ENCODE results near the gene FOXS1. TPM values are rescaled to one million over a fixed set of nuclear protein-coding genes. Genes with fewer than 3 reads are reported as not detected.

FOXS1 gene
- total and polyA plus RNA-seq, 5 experiments from 2014 or later, result not detected

DNA sequence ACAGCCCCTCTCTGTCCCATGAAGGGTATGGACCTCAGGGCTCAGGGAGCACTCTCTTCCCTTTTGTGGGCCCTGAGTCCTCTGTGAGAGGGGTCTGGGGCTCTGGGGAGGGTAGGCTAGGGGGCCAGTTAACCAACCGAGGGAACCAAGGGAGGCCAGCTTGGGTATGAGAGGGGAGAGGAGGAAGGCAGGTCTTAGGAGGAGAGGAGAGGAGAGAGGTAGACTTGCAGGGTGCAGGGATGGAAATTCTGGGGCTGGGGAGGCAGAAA, 24.2 kb upstream of the FOXS1 start:
- Mint-ChIP-seq H3K27me3 (peaks cover 11 to 54% (median 27%) of the 10 kb centered on the region in 5 donors), H3K27ac (peak overlapping the region in 4 of 10 donors; percentile 9 to 90 (median 57)), H3K36me3 (peaks cover 2 to 5% (median 4%) of the 10 kb centered on the region in 3 donors), H3K4me1 (peaks cover 6 to 22% (median 16%) of the 10 kb centered on the region in 4 donors), H3K9me3 (no peaks in the 10 kb centered on the region), H3K4me3 (peak overlapping the region; percentile 75 to 96 (median 91))
- DNase-seq (no peak), ATAC-seq (peak in 1 of 2 donors; percentile 23)
- POLR2A ChIA-PET, result no interaction called here

DNA sequence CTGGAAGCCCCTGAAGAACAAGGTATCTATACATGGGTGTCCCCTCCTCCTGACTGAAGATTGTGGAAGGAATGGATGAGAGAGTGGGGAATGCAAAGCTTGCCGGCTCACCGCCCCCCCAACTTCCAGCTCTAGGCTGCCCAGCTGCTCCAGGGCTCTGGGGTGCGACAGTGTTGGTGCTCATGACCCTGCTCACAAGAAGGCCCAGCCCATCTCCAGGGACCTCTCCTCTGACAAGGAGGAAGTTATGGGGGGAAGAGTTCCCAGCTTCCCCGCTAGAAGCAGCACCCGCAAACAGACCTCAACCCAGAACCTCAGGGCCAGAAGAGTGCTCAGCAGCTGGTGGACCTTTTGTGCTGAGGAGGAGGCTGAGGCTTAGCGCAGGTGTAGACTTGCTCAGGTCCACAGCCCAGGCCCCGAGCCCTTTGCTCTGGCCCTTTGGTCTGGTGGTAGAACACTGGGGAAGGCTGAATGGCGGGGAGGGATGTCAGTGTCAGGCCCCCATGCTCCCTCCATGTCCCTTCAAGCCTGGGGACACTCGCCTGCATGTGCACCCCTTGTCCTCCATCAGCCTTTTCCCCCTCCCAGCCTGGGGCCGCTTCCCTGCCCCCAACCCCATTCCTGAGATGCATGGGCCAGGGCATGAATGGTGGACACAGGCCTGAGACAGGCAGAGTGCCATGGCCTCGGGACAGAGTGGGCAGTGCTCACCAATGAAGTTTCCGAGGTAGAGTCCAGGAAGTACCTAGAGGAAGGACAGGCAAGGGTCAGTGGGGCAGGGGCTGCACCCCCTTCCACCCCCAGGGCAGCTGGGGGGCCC, 23.7 kb upstream of the FOXS1 start:
- Mint-ChIP-seq H3K27me3 (peaks cover 11 to 54% (median 27%) of the 10 kb centered on the region in 5 donors), H3K27ac (peak overlapping the region in 2 of 10 donors; percentile 43 to 90), H3K4me3 (peak overlapping the region in 9 of 10 donors; percentile 51 to 93 (median 90)), H3K4me1 (peaks cover 6 to 22% (median 16%) of the 10 kb centered on the region in 4 donors), H3K9me3 (no peaks in the 10 kb centered on the region), H3K36me3 (peaks cover 2 to 5% (median 4%) of the 10 kb centered on the region in 3 donors)
- no peak for ATAC-seq
- POLR2A ChIA-PET, result no interaction called here
- DNase-seq, result no peak

DNA sequence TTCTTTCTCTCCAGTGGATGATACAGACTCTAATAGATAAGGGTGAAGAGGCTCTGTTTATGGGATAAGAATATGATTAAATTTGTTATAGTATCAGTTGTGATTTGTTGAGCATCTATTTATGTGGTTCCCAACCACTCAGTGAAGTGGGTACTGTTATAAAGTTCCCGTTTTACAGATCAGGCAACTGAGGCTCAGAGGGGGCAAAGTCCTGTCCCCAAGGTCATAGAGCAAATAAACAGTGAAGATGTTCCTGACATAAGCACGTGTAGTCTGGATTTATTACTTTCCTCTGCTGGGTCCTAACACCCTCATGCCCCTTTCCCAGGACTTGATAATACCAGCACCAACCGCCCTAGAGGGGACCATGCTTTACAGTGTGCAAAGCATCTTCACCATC, 20.8 kb upstream of the FOXS1 start:
- no peak for ATAC-seq
- Mint-ChIP-seq H3K36me3 (peaks cover 2 to 5% (median 4%) of the 10 kb centered on the region in 3 donors), H3K27ac (no peak overlapping the region), H3K27me3 (peaks cover 9 to 39% (median 20%) of the 10 kb centered on the region in 5 donors), H3K4me3 (no peak overlapping the region), H3K4me1 (peaks cover 11 to 26% (median 18%) of the 10 kb centered on the region in 4 donors), H3K9me3 (no peaks in the 10 kb centered on the region)
- POLR2A ChIA-PET, result no interaction called here
- no peak for DNase-seq

DNA sequence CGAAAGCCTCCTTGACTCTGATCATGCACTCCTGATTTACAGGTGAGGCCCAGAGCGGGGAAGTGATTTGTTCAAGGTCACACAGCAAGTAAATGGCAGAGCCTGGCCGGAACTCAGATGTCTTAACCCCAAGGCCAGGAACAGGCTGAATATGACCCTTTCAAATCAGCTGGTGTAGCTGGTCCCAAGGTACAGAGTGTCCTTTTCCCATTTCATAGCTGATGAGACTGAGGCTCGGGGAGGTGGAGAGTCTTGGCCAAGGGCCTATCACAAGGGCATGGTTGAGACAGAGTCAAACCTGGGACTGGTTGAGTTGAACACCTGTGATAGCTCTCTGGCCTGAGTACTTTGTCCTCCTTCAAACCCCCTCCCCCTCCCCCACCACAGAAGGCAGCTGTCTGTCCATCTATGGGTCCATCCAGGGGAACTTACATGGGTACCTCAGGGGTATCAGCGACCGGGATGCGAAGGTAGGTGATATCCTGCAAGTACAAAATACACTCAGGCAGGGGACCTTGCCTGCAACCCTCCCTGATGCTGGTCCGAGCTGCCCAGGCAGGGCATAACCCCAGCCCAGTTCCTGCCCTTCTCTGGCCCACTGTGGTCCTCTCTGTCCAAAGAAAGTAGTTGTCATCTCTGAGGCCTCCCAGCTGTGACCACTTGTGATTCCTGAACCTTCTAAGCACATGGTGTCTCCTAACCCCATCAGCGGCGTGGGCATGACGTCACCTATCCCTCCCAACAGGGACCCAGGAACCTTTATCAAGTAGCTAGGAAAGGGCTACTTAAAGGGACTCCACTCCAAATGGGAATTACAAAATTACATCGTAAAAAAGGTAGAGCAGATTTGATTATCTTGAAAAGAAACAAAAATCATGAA, 19.4 kb upstream of the FOXS1 start:
- Mint-ChIP-seq H3K4me1 (peaks cover 7 to 25% (median 16%) of the 10 kb centered on the region in 4 donors), H3K9me3 (no peaks in the 10 kb centered on the region), H3K36me3 (peaks cover 0 to 2% (median 2%) of the 10 kb centered on the region in 3 donors), H3K27me3 (peaks cover 1 to 26% (median 13%) of the 10 kb centered on the region in 5 donors), H3K27ac (peak overlapping the region in 1 of 10 donors; percentile 68), H3K4me3 (no peak overlapping the region)
- no peak for ATAC-seq
- DNase-seq, result no peak
- POLR2A ChIA-PET, result no interaction called here

DNA sequence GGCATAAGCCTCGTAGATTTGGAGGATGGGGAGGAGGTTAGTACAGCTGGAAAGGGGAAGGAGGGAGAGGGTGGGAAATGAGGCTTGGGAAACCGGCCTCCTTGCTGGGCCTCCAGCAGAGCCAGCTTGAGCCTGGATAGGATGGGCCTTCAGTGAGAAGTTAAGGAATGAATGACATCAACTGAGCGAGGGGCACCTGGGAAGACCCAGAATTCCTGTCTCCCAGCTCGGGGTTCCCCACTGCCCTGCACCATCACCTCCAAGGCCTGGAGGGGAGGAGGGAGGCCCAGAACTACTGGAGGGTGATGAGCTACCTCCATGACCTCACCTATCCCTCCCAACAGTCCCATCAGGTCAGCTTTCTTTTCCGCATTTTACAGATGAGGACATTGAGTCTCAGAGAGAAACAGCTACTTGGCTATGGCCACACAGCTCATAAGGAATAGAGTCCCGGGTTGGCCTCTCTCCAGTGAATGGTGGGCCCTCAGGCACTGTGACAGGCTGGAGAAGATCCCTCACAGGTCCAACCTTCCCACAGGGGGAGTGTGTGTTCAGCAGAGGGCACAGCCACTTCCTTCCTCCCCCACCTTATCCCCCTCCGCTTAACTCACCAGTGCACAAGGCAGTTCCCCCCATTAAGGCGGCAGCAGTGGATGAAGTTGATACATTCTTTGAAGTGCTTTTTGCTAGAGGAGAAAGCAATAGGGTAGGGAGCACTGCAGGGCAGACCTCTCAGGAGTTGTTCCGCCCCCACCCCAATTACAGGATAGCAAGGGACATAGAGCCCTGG, 18.1 kb upstream of the FOXS1 start:
- no peak for DNase-seq
- H3K4me3 Mint-ChIP-seq, result peak overlapping the region in 1 of 10 donors; percentile 7
- H3K36me3 Mint-ChIP-seq, result no peaks in the 10 kb centered on the region
- no peaks in the 10 kb centered on the region for H3K9me3 Mint-ChIP-seq
- peak overlapping the region in 1 of 10 donors; percentile 72 for H3K27ac Mint-ChIP-seq
- peaks cover 5 to 16% (median 13%) of the 10 kb centered on the region in 4 donors for H3K4me1 Mint-ChIP-seq
- peaks cover 0 to 14% (median 12%) of the 10 kb centered on the region in 5 donors for H3K27me3 Mint-ChIP-seq
- no peak for ATAC-seq
- POLR2A ChIA-PET, result no interaction called here

DNA sequence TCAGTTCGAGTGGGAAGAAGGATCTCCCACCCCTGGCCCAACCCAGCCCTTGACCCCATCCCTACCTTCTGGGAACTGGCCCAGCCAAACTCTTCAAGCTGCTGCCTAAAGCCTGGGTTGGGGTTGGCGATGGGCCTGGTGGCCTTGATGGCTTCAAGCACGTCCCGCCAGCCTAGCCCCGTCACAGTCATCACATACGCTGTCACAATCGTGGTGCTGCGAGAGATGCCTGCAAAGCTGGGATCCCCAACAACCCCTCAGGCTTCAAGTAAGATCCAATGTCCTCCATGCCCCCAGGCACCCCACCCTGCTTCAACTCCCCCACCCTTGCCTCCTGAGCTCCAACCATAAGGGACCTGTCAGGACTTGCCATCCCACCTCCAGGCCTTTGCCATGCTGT, 17.1 kb upstream of the FOXS1 start:
- peaks cover 0 to 14% (median 10%) of the 10 kb centered on the region in 5 donors for H3K27me3 Mint-ChIP-seq
- no peak overlapping the region for H3K27ac Mint-ChIP-seq
- peaks cover 5 to 16% (median 14%) of the 10 kb centered on the region in 4 donors for H3K4me1 Mint-ChIP-seq

DNA sequence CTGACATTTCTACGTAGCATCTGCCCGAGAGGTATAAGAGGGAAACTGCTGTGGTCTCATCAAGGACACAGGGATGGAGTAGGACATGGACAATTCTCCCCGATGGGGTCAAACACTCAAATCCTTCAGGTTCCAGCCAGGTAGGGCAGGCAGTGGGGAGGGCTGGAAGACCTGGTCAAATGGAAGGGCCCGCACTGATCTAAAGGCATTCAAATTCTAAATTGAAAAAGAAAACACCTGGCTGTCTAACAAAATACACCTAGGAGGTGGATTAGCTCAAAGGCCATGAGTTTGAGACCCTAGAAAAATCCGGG, 16.7 kb upstream of the FOXS1 start:
- ATAC-seq (no peak), DNase-seq (no peak)
- Mint-ChIP-seq H3K9me3 (no peaks in the 10 kb centered on the region), H3K4me3 (peak overlapping the region in 9 of 10 donors; percentile 60 to 83 (median 70)), H3K27ac (peak overlapping the region in 2 of 10 donors; percentile 17 to 49), H3K36me3 (no peaks in the 10 kb centered on the region), H3K27me3 (peaks cover 0 to 17% (median 7%) of the 10 kb centered on the region in 5 donors), H3K4me1 (peaks cover 5 to 16% (median 14%) of the 10 kb centered on the region in 4 donors)
- POLR2A ChIA-PET, result interaction anchor here (0.6 kb wide), 1 partner anchor 19 kb away, joined by 3 read pairs; no protein-coding TSS in a partner anchor

More for the DNA sequence above, 17.1 kb upstream of the FOXS1 start:
- POLR2A ChIA-PET, result interaction anchor here (0.6 kb wide), 1 partner anchor 19 kb away, joined by 3 read pairs; no protein-coding TSS in a partner anchor
- no peaks in the 10 kb centered on the region for H3K36me3 Mint-ChIP-seq
- no peak for ATAC-seq
- peak overlapping the region in 4 of 10 donors; percentile 32 to 73 (median 56) for H3K4me3 Mint-ChIP-seq
- H3K9me3 Mint-ChIP-seq, result no peaks in the 10 kb centered on the region
- no peak for DNase-seq

DNA sequence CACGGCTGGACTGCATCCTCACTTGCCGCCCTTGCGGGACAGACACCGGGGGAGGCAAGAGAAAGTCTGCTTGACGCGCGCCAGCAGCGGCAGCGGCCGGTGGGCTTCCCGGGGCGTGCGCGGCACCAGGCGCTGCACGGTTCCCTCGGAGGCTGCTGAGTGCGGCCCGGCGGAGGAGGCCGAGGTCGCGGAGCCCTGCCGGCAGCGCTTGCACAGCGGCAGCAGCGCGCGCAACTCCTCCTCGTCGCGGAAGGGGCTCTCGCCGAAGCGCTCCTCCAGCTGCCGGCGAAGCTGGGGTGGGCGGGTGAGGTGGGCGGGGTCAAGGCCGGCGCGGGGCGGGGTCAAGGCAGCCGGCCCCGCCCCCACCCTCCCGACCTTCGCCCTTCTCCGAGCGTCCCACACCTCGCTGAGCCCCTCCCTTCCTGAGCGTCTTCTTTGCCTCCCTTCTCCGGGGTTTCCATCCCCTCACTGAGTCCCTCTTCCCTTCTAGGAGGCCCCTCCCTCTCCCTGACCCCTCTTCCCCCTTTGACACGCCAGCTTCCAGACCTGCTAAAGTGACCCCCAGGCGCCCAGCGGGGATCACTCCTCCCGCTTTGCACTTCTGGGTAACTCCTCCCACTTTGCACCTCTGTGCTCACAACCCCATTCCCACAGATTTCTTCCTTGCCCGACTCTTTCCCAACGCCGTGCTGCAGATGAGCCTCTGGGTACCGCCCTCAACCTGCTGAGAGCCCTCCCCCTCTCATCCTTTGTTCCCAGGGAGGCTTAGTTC, 16.2 kb upstream of the FOXS1 start:
- Mint-ChIP-seq H3K9me3 (no peaks in the 10 kb centered on the region), H3K4me3 (peak overlapping the region; percentile 42 to 83 (median 68)), H3K27ac (peak overlapping the region in 1 of 10 donors; percentile 17), H3K36me3 (no peaks in the 10 kb centered on the region), H3K4me1 (peaks cover 5 to 16% (median 14%) of the 10 kb centered on the region in 4 donors), H3K27me3 (peaks cover 0 to 17% (median 6%) of the 10 kb centered on the region in 5 donors)
- ATAC-seq (peak; percentile 90 to 96), DNase-seq (peak; percentile 52 to 81 (median 65))
- POLR2A ChIA-PET, result no interaction called here

DNA sequence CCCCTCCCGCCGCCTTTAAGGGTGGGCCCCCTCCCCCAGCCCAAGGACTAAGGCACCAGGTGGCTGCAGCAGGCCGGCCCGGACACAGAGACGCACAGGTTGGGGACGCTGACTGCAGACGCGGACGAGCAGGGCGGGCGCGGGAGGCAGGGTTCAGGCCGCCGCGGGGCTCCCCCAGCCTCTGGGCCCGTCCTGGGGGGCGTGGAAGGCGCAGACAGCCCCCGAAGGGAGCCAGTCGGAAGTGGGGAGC, 15.7 kb upstream of the FOXS1 start:
- H3K36me3 Mint-ChIP-seq, result no peaks in the 10 kb centered on the region
- peak; percentile 57 to 58 for ATAC-seq
- H3K4me1 Mint-ChIP-seq, result peaks cover 5 to 16% (median 14%) of the 10 kb centered on the region in 4 donors

DNA sequence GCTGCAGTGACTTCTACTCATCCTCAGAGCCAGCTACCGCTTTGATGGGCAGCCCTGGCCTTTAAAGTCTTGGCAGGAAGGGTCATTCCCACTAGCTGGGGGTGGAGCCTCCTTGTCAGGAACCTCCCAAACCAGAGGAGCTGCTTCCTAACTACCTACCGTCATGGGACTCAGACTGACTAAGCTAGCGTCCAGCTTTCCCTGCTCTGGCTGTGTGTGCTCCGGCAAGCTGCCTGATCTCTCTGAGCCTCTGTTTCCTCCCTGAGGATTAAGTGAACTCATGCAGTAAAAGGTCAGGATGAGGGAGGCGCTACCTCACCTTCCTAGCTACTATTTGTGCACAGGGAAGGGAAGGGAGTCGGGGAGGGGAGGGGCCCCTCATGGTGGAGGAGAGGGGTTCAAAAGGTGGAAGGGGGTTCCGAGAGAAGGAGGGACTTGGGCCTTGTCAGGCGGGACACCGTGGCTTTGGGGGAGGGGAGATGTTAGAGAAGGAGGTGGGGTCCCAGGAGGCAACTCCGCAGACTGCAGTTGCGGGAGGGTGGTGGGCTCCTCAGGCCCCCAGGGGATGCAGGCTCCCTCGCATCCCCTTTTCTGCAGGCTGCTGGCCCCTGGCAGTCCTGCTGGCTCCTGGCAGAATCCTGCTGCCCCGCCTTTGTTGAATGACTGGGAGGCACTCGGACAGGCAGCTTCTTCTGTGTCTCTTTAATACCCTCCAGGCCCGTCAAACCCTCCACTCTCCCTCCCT, 15.2 kb upstream of the FOXS1 start:
- Mint-ChIP-seq H3K36me3 (no peaks in the 10 kb centered on the region), H3K27ac (no peak overlapping the region), H3K4me3 (peak overlapping the region; percentile 7 to 73 (median 40)), H3K4me1 (peaks cover 5 to 16% (median 14%) of the 10 kb centered on the region in 4 donors), H3K27me3 (peaks cover 0 to 17% (median 6%) of the 10 kb centered on the region in 5 donors), H3K9me3 (no peaks in the 10 kb centered on the region)
- DNase-seq (no peak), ATAC-seq (no peak)
- POLR2A ChIA-PET, result no interaction called here

More for the DNA sequence above, 15.7 kb upstream of the FOXS1 start:
- POLR2A ChIA-PET, result no interaction called here
- DNase-seq, result no peak
- Mint-ChIP-seq H3K27me3 (peaks cover 0 to 17% (median 6%) of the 10 kb centered on the region in 5 donors), H3K27ac (no peak overlapping the region), H3K9me3 (no peaks in the 10 kb centered on the region), H3K4me3 (peak overlapping the region; percentile 7 to 73 (median 38))

DNA sequence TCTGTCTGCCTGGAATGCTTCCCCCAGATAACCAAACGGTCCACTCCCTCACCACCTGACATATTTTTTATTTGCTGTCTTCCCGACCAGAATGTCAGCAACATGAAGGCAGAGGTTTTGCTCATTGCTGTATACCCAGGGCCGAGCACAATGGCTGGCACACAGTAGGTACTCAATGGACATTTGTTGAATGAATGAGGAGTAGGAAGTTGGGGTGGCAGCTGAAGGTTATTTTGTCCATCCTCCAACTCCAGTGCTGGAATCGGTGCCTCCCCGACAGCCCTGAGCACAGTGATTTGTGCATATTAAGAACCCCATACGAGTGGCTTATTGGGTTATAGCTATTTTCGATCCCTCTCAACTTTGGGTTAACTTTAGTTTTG, 14.6 kb upstream of the FOXS1 start:
- peak overlapping the region in 4 of 10 donors; percentile 47 to 73 (median 52) for H3K4me3 Mint-ChIP-seq
- ATAC-seq (no peak), DNase-seq (no peak)
- H3K36me3 Mint-ChIP-seq, result no peaks in the 10 kb centered on the region
- POLR2A ChIA-PET, result no interaction called here
- no peaks in the 10 kb centered on the region for H3K9me3 Mint-ChIP-seq
- peaks cover 0 to 17% (median 6%) of the 10 kb centered on the region in 5 donors for H3K27me3 Mint-ChIP-seq
- peaks cover 5 to 16% (median 14%) of the 10 kb centered on the region in 4 donors for H3K4me1 Mint-ChIP-seq
- H3K27ac Mint-ChIP-seq, result no peak overlapping the region
